Measurements from ENCODE around the gene ZACN. TPM values are rescaled to one million over a fixed set of nuclear protein-coding genes. Genes with fewer than 3 reads are reported as not detected.

The ZACN gene
- total RNA-seq, 1 experiment from 2014 or later, result 0.34 TPM

DNA sequence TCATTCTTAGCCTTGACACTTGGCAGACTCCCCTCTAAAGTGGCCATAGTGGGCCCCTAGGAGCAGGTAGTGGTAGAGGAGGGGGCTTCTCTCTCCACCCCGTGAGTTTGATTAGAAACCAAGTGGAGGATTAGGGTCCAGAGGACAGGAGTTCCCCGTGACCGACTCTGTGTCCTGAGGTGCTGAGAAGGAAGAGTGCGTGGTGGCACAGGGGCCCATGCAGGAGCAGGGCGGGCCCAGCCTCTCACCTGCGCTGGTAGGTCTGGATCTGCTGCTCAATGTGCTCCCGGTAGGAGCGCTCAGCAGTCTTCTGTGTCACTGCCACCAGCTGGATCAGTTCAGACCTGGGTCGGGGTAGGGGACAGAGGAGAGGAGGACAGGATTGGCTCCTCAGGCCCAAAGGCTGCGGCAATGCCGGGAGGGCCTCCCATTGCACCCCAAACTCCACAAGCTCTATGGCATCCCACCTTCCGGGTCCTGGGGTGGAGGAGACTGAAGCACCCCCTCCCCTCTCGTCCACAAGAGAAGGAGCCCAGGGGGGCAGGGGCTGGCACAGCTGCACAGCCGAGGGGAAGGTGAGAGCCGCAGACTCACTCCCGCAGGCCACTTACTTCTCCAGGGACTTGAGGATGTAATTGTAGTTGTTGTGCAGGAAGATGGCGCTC is 6.2 kb downstream of the ZACN start:
- Mint-ChIP-seq H3K27ac (ENCODE audit: unreplicated experiment) (no peak overlapping the region), H3K36me3 (ENCODE audit: insufficient read depth, unreplicated experiment) (peaks cover 55% of the 10 kb centered on the region), H3K9me3 (ENCODE audit: unreplicated experiment) (no peaks in the 10 kb centered on the region), H3K4me3 (ENCODE audit: unreplicated experiment) (no peak overlapping the region), H3K4me1 (ENCODE audit: low read depth, unreplicated experiment) (no peaks in the 10 kb centered on the region), H3K27me3 (ENCODE audit: insufficient read depth, unreplicated experiment) (no peaks in the 10 kb centered on the region)
- intact Hi-C loops (cut with micrococcal nuclease; ENCODE audit: unreplicated experiment), result no loop called here
- no peaks in the 10 kb centered on the region for H3K9me3 ChIP-seq
- H3K36me3 ChIP-seq (ENCODE audit: control insufficient read depth, insufficient read depth, low read length), result peaks cover 5% of the 10 kb centered on the region
- H3K4me3 ChIP-seq (ENCODE audit: low read depth, low read length), result no peak overlapping the region
- H3K4me1 ChIP-seq, result no peaks in the 10 kb centered on the region
- CTCF ChIA-PET, result interaction anchor here (0.9 kb wide), 1 partner anchor 25 kb away, joined by 6 read pairs; no protein-coding TSS in a partner anchor
- BruUV-seq (replicated peaks), result no TSS peak
- H3K27me3 ChIP-seq (replicated peaks; ENCODE audit: control insufficient read depth, insufficient read depth, low read length), result no peaks in the 10 kb centered on the region
- POLR2A ChIA-PET, result interaction anchor here (0.5 to 1.0 kb wide), 3 partner anchors 13 to 207 kb away, joined by 3 to 7 read pairs (median 4); partner anchors contain the start of genes SRP68 and TRIM47
- no peak for DNase-seq
- TF ChIP-seq, protein P1, sequence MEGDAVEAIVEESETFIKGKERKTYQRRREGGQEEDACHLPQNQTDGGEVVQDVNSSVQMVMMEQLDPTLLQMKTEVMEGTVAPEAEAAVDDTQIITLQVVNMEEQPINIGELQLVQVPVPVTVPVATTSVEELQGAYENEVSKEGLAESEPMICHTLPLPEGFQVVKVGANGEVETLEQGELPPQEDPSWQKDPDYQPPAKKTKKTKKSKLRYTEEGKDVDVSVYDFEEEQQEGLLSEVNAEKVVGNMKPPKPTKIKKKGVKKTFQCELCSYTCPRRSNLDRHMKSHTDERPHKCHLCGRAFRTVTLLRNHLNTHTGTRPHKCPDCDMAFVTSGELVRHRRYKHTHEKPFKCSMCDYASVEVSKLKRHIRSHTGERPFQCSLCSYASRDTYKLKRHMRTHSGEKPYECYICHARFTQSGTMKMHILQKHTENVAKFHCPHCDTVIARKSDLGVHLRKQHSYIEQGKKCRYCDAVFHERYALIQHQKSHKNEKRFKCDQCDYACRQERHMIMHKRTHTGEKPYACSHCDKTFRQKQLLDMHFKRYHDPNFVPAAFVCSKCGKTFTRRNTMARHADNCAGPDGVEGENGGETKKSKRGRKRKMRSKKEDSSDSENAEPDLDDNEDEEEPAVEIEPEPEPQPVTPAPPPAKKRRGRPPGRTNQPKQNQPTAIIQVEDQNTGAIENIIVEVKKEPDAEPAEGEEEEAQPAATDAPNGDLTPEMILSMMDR (IDR thresholded peaks at IDR 0.05; ENCODE audit: insufficient read depth in 1 of 2, low read depth in 1 of 2, low read length in 1 of 2, severe bottlenecking in 1 of 2, unreplicated experiment in 1 of 2), result no peak

DNA sequence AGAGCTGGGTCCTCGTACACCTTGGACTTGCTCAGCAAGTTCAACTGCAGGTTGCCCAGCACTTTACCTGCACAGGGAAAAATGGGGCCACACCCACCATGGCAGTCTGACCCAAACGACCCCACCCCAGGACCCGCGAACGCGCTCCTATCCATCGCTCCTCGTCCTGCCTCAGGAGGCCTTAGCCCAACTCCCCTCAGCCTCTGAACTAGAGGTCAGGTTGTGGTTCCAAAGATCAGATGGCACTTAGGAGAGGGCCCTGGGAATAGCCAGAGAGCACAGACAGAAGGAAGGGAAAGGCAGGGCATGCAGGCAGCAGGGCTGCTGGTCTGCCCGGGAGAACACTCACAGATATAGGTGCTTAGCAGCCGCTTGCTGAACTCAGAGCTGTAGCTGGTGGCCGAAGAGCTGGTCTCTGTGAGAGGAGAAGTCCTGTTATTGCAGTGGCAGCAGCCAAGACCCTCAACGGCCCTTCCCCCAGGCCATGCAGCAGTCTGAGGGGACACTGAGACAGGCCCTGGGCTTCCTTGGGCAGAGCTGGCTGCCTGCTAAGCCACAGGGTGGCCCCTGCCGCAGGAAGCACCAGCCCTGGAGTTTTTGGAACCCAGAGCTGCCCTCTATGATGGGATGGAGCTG is 6.9 kb downstream of the ZACN start:
- no peak for DNase-seq
- Mint-ChIP-seq H3K27ac (ENCODE audit: unreplicated experiment) (no peak overlapping the region), H3K4me3 (ENCODE audit: unreplicated experiment) (no peak overlapping the region), H3K36me3 (ENCODE audit: insufficient read depth, unreplicated experiment) (peaks cover 50% of the 10 kb centered on the region), H3K27me3 (ENCODE audit: insufficient read depth, unreplicated experiment) (no peaks in the 10 kb centered on the region), H3K4me1 (ENCODE audit: low read depth, unreplicated experiment) (no peaks in the 10 kb centered on the region), H3K9me3 (ENCODE audit: unreplicated experiment) (no peaks in the 10 kb centered on the region)
- TF ChIP-seq, protein P1 (IDR thresholded peaks at IDR 0.05; ENCODE audit: insufficient read depth in 1 of 2, low read depth in 1 of 2, low read length in 1 of 2, severe bottlenecking in 1 of 2, unreplicated experiment in 1 of 2), result peak in 1 of 2 experiments; percentile 6
- no peaks in the 10 kb centered on the region for H3K9me3 ChIP-seq
- ChIA-PET CTCF (interaction anchor here (0.9 kb wide), 1 partner anchor 24 kb away, joined by 6 read pairs; no protein-coding TSS in a partner anchor), POLR2A (interaction anchor here (0.6 to 1.0 kb wide), 2 partner anchors 13 to 197 kb away, joined by 3 to 7 read pairs; partner anchors contain the start of gene SRP68)
- no peak overlapping the region for H3K4me3 ChIP-seq (ENCODE audit: low read depth, low read length)
- no TSS peak for BruUV-seq (replicated peaks)
- H3K36me3 ChIP-seq (ENCODE audit: control insufficient read depth, insufficient read depth, low read length), result peaks cover 5% of the 10 kb centered on the region
- H3K27me3 ChIP-seq (replicated peaks; ENCODE audit: control insufficient read depth, insufficient read depth, low read length), result no peaks in the 10 kb centered on the region
- intact Hi-C loops (cut with micrococcal nuclease; ENCODE audit: unreplicated experiment), result no loop called here
- H3K4me1 ChIP-seq, result no peaks in the 10 kb centered on the region

DNA sequence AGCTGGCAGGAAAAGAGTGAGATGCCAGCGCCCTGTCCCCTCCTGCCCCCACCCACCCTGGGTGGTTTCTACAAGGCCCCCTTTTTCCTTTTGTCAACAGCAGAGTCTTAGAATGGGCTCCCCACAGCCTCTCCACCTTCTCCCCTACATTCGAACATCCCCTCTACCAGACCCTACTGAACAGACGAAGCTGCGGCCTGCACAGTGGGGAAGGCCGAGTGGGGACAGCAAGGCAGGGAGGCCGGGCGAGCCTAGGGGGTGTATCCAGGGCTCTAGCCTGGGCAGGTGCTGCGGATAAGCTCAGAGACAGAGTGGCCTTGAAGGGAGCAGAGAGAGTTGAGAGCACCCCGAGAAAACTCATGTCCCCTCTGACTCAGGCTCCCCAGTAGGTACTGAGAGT is 7.4 kb downstream of the ZACN start:
- Mint-ChIP-seq H3K36me3 (ENCODE audit: insufficient read depth, unreplicated experiment) (peaks cover 46% of the 10 kb centered on the region), H3K9me3 (ENCODE audit: unreplicated experiment) (no peaks in the 10 kb centered on the region), H3K27me3 (ENCODE audit: insufficient read depth, unreplicated experiment) (no peaks in the 10 kb centered on the region), H3K4me3 (ENCODE audit: unreplicated experiment) (no peak overlapping the region), H3K27ac (ENCODE audit: unreplicated experiment) (no peak overlapping the region), H3K4me1 (ENCODE audit: low read depth, unreplicated experiment) (no peaks in the 10 kb centered on the region)
- no peaks in the 10 kb centered on the region for H3K4me1 ChIP-seq
- H3K36me3 ChIP-seq (ENCODE audit: control insufficient read depth, insufficient read depth, low read length), result peaks cover 5% of the 10 kb centered on the region
- no peak for DNase-seq
- no peak overlapping the region for H3K4me3 ChIP-seq (ENCODE audit: low read depth, low read length)
- CTCF ChIA-PET, result interaction anchor here (0.5 to 0.9 kb wide), 3 partner anchors 23 to 367 kb away, joined by 3 to 6 read pairs (median 4); partner anchors contain the start of gene UBE2O
- POLR2A ChIA-PET, result no interaction called here
- BruUV-seq (replicated peaks), result no TSS peak
- TF ChIP-seq, protein P1 (IDR thresholded peaks at IDR 0.05; ENCODE audit: insufficient read depth in 1 of 2, low read depth in 1 of 2, low read length in 1 of 2, severe bottlenecking in 1 of 2, unreplicated experiment in 1 of 2), result no peak
- no peaks in the 10 kb centered on the region for H3K27me3 ChIP-seq (replicated peaks; ENCODE audit: control insufficient read depth, insufficient read depth, low read length)
- intact Hi-C loops (cut with micrococcal nuclease; ENCODE audit: unreplicated experiment), result no loop called here
- no peaks in the 10 kb centered on the region for H3K9me3 ChIP-seq

All from Caco-2 (cell line).